ENCODE results near the gene PARN.
"Not testable (repeated sequence)": the region's sequence is repeated elsewhere in the genome, so short reads cannot be mapped to it uniquely, and the experiment has no call there.

The PARN gene

DNA sequence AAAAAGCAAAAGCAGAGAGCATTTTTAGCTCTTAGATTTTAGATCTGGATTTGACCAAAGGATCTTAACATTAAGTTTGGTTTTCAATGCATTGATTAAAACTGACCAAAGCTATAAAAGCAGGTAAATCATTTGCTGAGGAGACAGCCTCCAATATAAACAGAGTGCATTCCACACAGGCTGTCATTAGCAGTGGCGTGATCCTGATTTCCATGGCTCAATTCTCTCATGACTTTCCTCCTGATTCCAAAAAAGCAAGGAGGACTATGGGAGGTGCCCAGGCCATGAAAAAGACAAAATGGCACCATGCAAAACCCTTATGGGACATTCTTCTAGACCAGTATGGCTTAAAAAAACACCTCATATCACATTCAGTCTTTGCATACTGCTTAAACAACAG lies 53.5 kb downstream of the PARN start:
- Histone ChIP-seq H3K9ac (ENCODE audit: low read length) (no peak overlapping the region), H3K36me3 (replicated peaks; ENCODE audit: insufficient read depth, low read length) (no peaks in the 10 kb centered on the region), H3F3A (ENCODE audit: insufficient read depth, low read length) (no peaks in the 10 kb centered on the region), H3K4me2 (ENCODE audit: low read depth, low read length) (no peak overlapping the region), H3K27me3 (replicated peaks; ENCODE audit: insufficient read depth, low read length) (no peaks in the 10 kb centered on the region), H3K9me3 (replicated peaks; ENCODE audit: insufficient read depth, low read length) (no peaks in the 10 kb centered on the region), H3K4me3 (ENCODE audit: low read length) (no peak overlapping the region), H3K4me1 (ENCODE audit: low read length) (no peaks in the 10 kb centered on the region), H2AFZ (ENCODE audit: low read length) (no peak overlapping the region), H3K27ac (ENCODE audit: low read length) (no peak overlapping the region), H3K79me2 (ENCODE audit: low read length) (no peaks in the 10 kb centered on the region), H4K20me1 (ENCODE audit: insufficient read depth, low read length) (no peaks in the 10 kb centered on the region), H3K9me2 (replicated peaks; ENCODE audit: insufficient read depth, low read length) (no peaks in the 10 kb centered on the region)
- TF ChIP-seq EZH2phosphoT487 (IDR thresholded peaks at IDR 0.05; ENCODE audit: low read length) = no peak
- no peak for TF ChIP-seq CTCF (IDR thresholded peaks at IDR 0.05; ENCODE audit: low read length)
- TF ChIP-seq EZH2 (optimal IDR thresholded peaks at IDR 0.05; ENCODE audit: low read depth, low read length) = no peak
- no peak for DNase-seq

GRCh38 chr16:14576069-14576468 lies 54.0 kb downstream of the PARN start:
- TF ChIP-seq EZH2 (optimal IDR thresholded peaks at IDR 0.05; ENCODE audit: low read depth, low read length) (no peak), EZH2phosphoT487 (IDR thresholded peaks at IDR 0.05; ENCODE audit: low read length) (no peak), CTCF (IDR thresholded peaks at IDR 0.05; ENCODE audit: low read length) (no peak)
- no peaks in the 10 kb centered on the region for H3K9me2 ChIP-seq (replicated peaks; ENCODE audit: insufficient read depth, low read length)
- no peak for DNase-seq
- H3K9ac ChIP-seq (ENCODE audit: low read length) = no peak overlapping the region
- H4K20me1 ChIP-seq (ENCODE audit: insufficient read depth, low read length) = no peaks in the 10 kb centered on the region
- H3K79me2 ChIP-seq (ENCODE audit: low read length) = no peaks in the 10 kb centered on the region
- no peaks in the 10 kb centered on the region for H3K9me3 ChIP-seq (replicated peaks; ENCODE audit: insufficient read depth, low read length)
- no peak overlapping the region for H3K4me2 ChIP-seq (ENCODE audit: low read depth, low read length)
- H3K27me3 ChIP-seq (replicated peaks; ENCODE audit: insufficient read depth, low read length) = no peaks in the 10 kb centered on the region
- no peak overlapping the region for H2AFZ ChIP-seq (ENCODE audit: low read length)
- no peaks in the 10 kb centered on the region for H3K36me3 ChIP-seq (replicated peaks; ENCODE audit: insufficient read depth, low read length)
- no peaks in the 10 kb centered on the region for H3K4me1 ChIP-seq (ENCODE audit: low read length)
- no peaks in the 10 kb centered on the region for H3F3A ChIP-seq (ENCODE audit: insufficient read depth, low read length)
- H3K4me3 ChIP-seq (ENCODE audit: low read length) = no peak overlapping the region
- no peak overlapping the region for H3K27ac ChIP-seq (ENCODE audit: low read length)

DNA sequence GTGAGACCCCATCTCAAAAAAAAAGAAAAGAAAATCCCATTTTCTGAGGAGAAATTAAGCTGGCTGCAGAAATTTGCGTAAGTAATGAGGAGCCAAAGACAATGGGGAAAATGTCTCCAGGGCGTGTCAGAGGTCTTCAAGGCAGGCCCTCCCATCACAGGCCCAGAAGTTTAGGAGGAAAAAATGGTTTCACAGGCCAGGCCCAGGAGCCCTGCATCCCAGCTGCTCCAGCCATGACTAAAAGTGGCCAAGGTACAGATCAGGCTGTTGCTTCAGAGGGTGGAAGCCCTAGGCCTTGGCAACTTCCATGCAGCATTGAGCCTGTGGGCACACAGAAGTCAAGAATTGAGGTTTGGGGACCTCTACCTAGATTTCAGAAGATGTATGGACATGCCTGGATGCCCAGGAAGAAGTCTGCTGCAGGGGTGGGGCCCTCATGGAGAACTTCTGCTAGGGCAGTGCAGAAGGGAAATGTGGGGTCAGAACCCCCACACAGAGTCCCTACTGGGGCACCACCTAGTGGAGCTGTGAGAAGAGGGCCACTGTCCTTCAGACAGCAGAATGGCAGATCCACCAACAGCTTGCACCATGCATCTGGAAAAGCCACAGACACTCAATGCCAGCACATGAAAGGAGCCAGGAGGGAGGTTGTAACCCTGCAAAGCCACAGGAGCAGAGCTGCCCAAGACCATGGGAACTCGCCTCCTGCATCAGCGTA lies 55.2 kb downstream of the PARN start:
- not testable (repeated sequence) for DNase-seq; H3F3A ChIP-seq (ENCODE audit: insufficient read depth, low read length); H3K79me2 ChIP-seq (ENCODE audit: low read length); H3K4me1 ChIP-seq (ENCODE audit: low read length); H3K4me3 ChIP-seq (ENCODE audit: low read length); H3K27me3 ChIP-seq (replicated peaks; ENCODE audit: insufficient read depth, low read length); H3K9ac ChIP-seq (ENCODE audit: low read length); H3K4me2 ChIP-seq (ENCODE audit: low read depth, low read length); H3K27ac ChIP-seq (ENCODE audit: low read length); H4K20me1 ChIP-seq (ENCODE audit: insufficient read depth, low read length); H2AFZ ChIP-seq (ENCODE audit: low read length); H3K36me3 ChIP-seq (replicated peaks; ENCODE audit: insufficient read depth, low read length); H3K9me2 ChIP-seq (replicated peaks; ENCODE audit: insufficient read depth, low read length); H3K9me3 ChIP-seq (replicated peaks; ENCODE audit: insufficient read depth, low read length)

DNA sequence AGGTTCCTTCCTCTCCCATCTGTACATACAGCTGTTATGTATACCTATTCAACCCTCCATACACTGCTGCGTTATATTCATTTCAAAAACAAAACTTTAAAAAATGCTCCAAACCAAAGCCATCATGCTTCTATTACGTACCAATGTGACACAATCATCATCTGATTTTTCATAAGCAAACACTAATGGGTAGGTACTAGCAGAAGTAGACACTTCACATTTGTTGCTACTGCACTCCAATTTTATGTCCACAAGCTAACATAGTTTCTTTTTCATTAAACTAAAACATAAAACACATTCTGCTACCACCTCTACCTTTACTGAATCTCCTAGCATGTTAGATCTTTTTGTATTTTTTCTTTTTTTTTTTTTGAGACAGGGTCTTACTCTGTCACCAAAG lies 57.5 kb downstream of the PARN start:
- H3K4me3 ChIP-seq (ENCODE audit: low read length) = no peak overlapping the region
- no peaks in the 10 kb centered on the region for H3K79me2 ChIP-seq (ENCODE audit: low read length)
- no peak overlapping the region for H3K27ac ChIP-seq (ENCODE audit: low read length)
- no peaks in the 10 kb centered on the region for H3K36me3 ChIP-seq (replicated peaks; ENCODE audit: insufficient read depth, low read length)
- H3K9ac ChIP-seq (ENCODE audit: low read length) = no peak overlapping the region
- H2AFZ ChIP-seq (ENCODE audit: low read length) = no peak overlapping the region
- no peak for TF ChIP-seq EZH2 (optimal IDR thresholded peaks at IDR 0.05; ENCODE audit: low read depth, low read length)
- TF ChIP-seq EZH2phosphoT487 (IDR thresholded peaks at IDR 0.05; ENCODE audit: low read length) = no peak
- no peak for TF ChIP-seq CTCF (IDR thresholded peaks at IDR 0.05; ENCODE audit: low read length)
- no peak overlapping the region for H3K4me2 ChIP-seq (ENCODE audit: low read depth, low read length)
- no peaks in the 10 kb centered on the region for H3K4me1 ChIP-seq (ENCODE audit: low read length)
- H3K9me2 ChIP-seq (replicated peaks; ENCODE audit: insufficient read depth, low read length) = no peaks in the 10 kb centered on the region
- no peak for DNase-seq
- H4K20me1 ChIP-seq (ENCODE audit: insufficient read depth, low read length) = no peaks in the 10 kb centered on the region
- no peaks in the 10 kb centered on the region for H3K27me3 ChIP-seq (replicated peaks; ENCODE audit: insufficient read depth, low read length)
- no peaks in the 10 kb centered on the region for H3F3A ChIP-seq (ENCODE audit: insufficient read depth, low read length)
- H3K9me3 ChIP-seq (replicated peaks; ENCODE audit: insufficient read depth, low read length) = no peaks in the 10 kb centered on the region

All from MM.1S (cell line).